ENCODE data around the gene AGAP5. TPM values are rescaled to one million over a fixed set of nuclear protein-coding genes. Genes with fewer than 3 reads are reported as not detected.

AGAP5 gene
- total RNA-seq, 1 donor from 2014 or later = 10.9 TPM

DNA sequence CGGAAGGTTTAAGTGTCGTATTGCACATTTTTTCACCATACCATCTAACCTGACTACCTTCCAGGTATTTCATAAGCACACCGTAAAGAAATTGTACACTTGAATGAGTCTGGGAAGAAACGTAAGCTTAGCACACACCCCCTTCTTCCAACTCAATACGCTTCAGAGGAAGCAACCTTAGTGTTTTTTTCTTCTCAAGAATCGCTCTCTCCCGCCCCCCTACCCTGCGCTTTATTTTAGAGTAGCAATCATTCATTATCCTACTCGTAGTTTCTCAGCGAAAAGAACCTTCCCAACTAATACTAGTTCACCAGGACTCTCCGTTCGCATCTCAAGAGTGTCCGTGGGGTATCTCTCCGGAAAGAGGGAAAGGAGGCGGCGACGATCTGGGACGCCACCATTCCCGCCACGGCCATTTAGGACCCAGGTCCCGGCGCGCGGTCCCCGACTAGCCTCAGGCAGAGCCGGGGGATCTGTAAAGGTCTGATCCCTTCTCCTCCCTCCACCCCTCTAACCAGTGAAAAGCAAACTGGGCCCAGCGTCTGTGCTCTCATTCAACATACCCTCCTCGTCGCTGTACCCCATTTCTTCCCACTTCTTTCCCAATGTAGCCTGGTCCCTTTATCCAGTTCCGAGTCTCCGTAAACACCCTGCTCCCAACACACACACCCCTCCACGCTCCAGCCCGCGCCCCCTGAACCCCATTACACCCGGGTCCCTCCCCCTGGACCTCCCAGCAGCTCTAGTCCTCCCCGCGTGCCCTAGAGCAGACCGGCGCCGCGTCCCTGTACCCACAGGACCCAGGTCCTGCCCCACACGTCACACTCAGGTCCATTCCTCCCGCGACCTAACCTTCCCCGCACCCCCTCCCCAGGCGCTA lies 72.7 kb downstream of the AGAP5 start:
- Mint-ChIP-seq H3K27ac (ENCODE audit: unreplicated experiment) (peak overlapping the region; percentile 81), H3K27me3 (ENCODE audit: unreplicated experiment) (peaks cover 2% of the 10 kb centered on the region), H3K36me3 (ENCODE audit: unreplicated experiment) (no peaks in the 10 kb centered on the region), H3K4me1 (ENCODE audit: low read depth, unreplicated experiment) (no peaks in the 10 kb centered on the region), H3K4me3 (ENCODE audit: unreplicated experiment) (peak overlapping the region; percentile 100), H3K9me3 (ENCODE audit: unreplicated experiment) (no peaks in the 10 kb centered on the region)
- TF ChIP-seq, protein P1, sequence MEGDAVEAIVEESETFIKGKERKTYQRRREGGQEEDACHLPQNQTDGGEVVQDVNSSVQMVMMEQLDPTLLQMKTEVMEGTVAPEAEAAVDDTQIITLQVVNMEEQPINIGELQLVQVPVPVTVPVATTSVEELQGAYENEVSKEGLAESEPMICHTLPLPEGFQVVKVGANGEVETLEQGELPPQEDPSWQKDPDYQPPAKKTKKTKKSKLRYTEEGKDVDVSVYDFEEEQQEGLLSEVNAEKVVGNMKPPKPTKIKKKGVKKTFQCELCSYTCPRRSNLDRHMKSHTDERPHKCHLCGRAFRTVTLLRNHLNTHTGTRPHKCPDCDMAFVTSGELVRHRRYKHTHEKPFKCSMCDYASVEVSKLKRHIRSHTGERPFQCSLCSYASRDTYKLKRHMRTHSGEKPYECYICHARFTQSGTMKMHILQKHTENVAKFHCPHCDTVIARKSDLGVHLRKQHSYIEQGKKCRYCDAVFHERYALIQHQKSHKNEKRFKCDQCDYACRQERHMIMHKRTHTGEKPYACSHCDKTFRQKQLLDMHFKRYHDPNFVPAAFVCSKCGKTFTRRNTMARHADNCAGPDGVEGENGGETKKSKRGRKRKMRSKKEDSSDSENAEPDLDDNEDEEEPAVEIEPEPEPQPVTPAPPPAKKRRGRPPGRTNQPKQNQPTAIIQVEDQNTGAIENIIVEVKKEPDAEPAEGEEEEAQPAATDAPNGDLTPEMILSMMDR (IDR thresholded peaks at IDR 0.05; ENCODE audit: partially characterized antibody, unreplicated experiment) = no peak
- peak; percentile 38 for DNase-seq

Other genes starting within 250 kb of the AGAP5 start
- 67.9 TPM for gene PPP3CB, start 202.1 kb downstream of the AGAP5 start, total RNA-seq (ENCODE audit: unreplicated experiment)
- gene USP54, start 106.8 kb downstream of the AGAP5 start, total RNA-seq (ENCODE audit: unreplicated experiment) = 9.1 TPM
- gene MYOZ1, start 56.6 kb downstream of the AGAP5 start, total RNA-seq (ENCODE audit: unreplicated experiment) = 0.64 TPM
- 0.42 TPM for gene SYNPO2L, start 42.1 kb downstream of the AGAP5 start, total RNA-seq (ENCODE audit: unreplicated experiment)
- gene SEC24C, start 46.3 kb upstream of the AGAP5 start, total RNA-seq (ENCODE audit: unreplicated experiment) = 91.1 TPM
- gene CHCHD1, start 83.9 kb upstream of the AGAP5 start, total RNA-seq (ENCODE audit: unreplicated experiment) = 30.9 TPM
- gene ZSWIM8, start 87.5 kb upstream of the AGAP5 start, total RNA-seq (ENCODE audit: unreplicated experiment) = 165 TPM
- gene NDST2, start 113.5 kb upstream of the AGAP5 start, total RNA-seq (ENCODE audit: unreplicated experiment) = 34.4 TPM
- 25.9 TPM for gene CAMK2G, start 176.4 kb upstream of the AGAP5 start, total RNA-seq (ENCODE audit: unreplicated experiment)
- gene PLAU, start 213.0 kb upstream of the AGAP5 start, total RNA-seq (ENCODE audit: unreplicated experiment) = 0.59 TPM